LNCaP clone FGC (cell line): ENCODE results near the gene PRIMA1.
"Not testable (repeated sequence)": the region's sequence is repeated elsewhere in the genome, so short reads cannot be mapped to it uniquely, and the experiment has no call there.

Experiments used
- DNase-seq: peaks from one replicate; pipeline ENCODE4 v3.0.0-alpha.2; 2011; ENCODE audit warnings: low read depth
- H3K4me3 ChIP-seq: 2 replicates; pipeline ENCODE4 v1.5.1; 2011; ENCODE audit warnings: mild to moderate bottlenecking, low read depth, low read length, control low read depth
- CTCF ChIP-seq: IDR thresholded peaks from 2 replicates; pipeline ENCODE4 v1.5.1; 2012; ENCODE audit warnings: mild to moderate bottlenecking; ENCODE audit not compliant: control insufficient read depth, insufficient read depth; ENCODE audit errors: extremely low read depth

PRIMA1 gene

DNA sequence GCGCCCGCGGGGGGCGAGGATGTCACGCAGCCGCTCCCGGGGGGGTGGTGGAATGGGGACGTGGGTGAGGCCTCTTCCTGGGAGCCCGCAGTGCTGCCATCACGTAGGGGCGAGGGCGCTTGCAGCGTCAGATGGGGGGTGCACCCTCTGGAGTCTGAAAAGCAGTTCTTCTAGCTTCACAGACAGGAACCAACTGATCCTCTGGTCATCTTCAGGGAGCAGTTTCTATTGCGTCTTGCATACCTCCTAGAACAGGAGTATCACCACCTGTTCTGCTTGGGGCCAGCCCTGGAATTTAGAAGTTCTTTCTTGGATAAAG is 36.9 kb upstream of the PRIMA1 start:
- no peak for TF ChIP-seq CTCF
- H3K4me3 ChIP-seq = no peak overlapping the region
- DNase-seq = no peak

- 0 out of 2 replicates have a peak, but pooled peaks have one; percentile 9 for TF ChIP-seq CTCF
- DNase-seq = no peak
- no peak overlapping the region for H3K4me3 ChIP-seq
Measured at GRCh38 chr14:93824518-93825234, 36.4 kb upstream of the PRIMA1 start.

DNA sequence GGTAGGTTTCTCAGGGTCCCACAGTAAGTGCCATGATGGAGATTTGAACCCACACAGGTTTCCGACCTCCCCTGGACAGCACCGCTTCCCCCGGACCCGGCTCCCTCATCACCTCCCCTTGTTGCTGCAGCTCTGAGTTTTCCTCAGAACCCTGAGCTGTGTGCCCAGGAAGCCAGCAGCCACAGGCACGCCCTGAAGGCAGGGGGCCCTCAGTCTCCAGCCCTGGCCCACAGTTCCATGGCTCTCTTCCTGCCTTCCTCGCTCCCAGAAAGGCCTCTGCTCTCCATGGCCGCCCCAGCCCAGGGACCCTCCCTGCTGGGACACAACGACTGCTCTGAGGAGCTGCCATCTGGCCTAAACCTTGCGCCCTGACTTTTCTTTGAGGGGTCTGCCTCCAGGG is 35.8 kb upstream of the PRIMA1 start:
- no peak for DNase-seq
- no peak overlapping the region for H3K4me3 ChIP-seq
- no peak for TF ChIP-seq CTCF

- H3K4me3 ChIP-seq = no peak overlapping the region
- DNase-seq = no peak
- no peak for TF ChIP-seq CTCF
Measured at GRCh38 chr14:93821051-93821450, 32.8 kb upstream of the PRIMA1 start.

DNA sequence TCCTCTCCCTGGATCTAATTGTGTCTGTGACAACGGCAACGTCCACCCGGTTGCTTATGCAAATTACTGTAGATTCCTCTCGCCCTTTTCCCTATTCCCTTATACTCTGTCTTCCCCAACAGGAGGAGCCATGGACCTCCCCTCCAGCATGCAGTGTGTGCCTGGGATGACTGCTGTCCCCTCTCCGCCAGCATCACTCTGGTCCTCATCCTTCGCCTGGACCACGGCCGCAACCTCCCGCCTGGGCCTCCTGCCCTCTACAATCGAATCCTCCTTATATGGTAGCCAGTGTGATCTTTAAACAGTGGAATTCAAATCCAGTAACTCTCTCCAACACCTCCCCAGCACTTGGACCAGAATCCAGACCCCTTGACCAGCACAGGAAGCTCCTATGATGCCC is 30.6 kb upstream of the PRIMA1 start:
- TF ChIP-seq CTCF = no peak
- no peak for DNase-seq
- no peak overlapping the region for H3K4me3 ChIP-seq

- no peak overlapping the region for H3K4me3 ChIP-seq
- no peak for TF ChIP-seq CTCF
- no peak for DNase-seq
Measured at GRCh38 chr14:93811676-93812075, 23.4 kb upstream of the PRIMA1 start.

DNA sequence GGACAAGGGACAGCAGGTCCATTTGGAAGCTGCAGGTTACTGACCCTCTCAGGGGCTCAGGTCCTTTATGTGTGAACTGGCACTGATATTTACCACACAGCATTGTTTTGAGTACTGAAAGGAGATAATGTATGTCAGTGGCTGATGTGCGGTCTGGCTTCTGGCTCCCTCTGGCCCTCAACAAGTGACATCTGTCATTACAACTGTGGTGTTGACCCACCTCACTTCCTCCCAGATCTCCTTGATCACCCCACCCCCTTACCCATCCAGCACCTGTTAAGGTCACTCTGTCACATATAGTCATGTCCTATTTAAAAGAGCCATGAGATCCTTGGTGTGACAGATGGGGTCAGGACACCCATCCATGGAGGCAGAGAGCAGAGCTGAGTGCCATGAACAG is 22.7 kb upstream of the PRIMA1 start:
- DNase-seq = no peak
- no peak for TF ChIP-seq CTCF
- no peak overlapping the region for H3K4me3 ChIP-seq

- H3K4me3 ChIP-seq, DNase-seq: not testable (repeated sequence)
Measured at GRCh38 chr14:93809491-93810420, 21.5 kb upstream of the PRIMA1 start.
